ENCODE results near the gene DDB1. TPM values are rescaled to one million over a fixed set of nuclear protein-coding genes. Genes with fewer than 3 reads are reported as not detected.

Gene DDB1
- total RNA-seq, 1 donor from 2014 or later = 228 TPM

- FAIRE-seq = no peak
These were observed 25.7 kb upstream of the DDB1 start for GRCh38 chr11:61358566-61358965.

GRCh38 chr11:61357894-61358239 lies 25.0 kb upstream of the DDB1 start:
- H3K36me3 ChIP-seq (ENCODE audit: control insufficient read depth, insufficient read depth, low read length) = peaks cover 10% of the 10 kb centered on the region
- H3K27me3 ChIP-seq (ENCODE audit: control insufficient read depth, insufficient read depth, low read length) = no peaks in the 10 kb centered on the region
- no peak for TF ChIP-seq CTCF (IDR thresholded peaks at IDR 0.05; ENCODE audit: insufficient read depth, low read length, severe bottlenecking)
- DNase-seq (ENCODE audit: low read depth) (no peak), FAIRE-seq (no peak)
- no peak overlapping the region for H3K4me3 ChIP-seq (ENCODE audit: low read depth, low read length)

More at GRCh38 chr11:61358566-61358965, 25.7 kb upstream of the DDB1 start:
- Histone ChIP-seq H3K4me3 (ENCODE audit: low read depth, low read length) (no peak overlapping the region), H3K36me3 (ENCODE audit: control insufficient read depth, insufficient read depth, low read length) (peaks cover 8% of the 10 kb centered on the region), H3K27me3 (ENCODE audit: control insufficient read depth, insufficient read depth, low read length) (no peaks in the 10 kb centered on the region)
- no peak for DNase-seq (ENCODE audit: low read depth)
- no peak for TF ChIP-seq CTCF (IDR thresholded peaks at IDR 0.05; ENCODE audit: insufficient read depth, low read length, severe bottlenecking)

- TF ChIP-seq CTCF (IDR thresholded peaks at IDR 0.05; ENCODE audit: insufficient read depth, low read length, severe bottlenecking) = no peak
- H3K36me3 ChIP-seq (ENCODE audit: control insufficient read depth, insufficient read depth, low read length) = peaks cover 12% of the 10 kb centered on the region
- no peak overlapping the region for H3K4me3 ChIP-seq (ENCODE audit: low read depth, low read length)
- no peaks in the 10 kb centered on the region for H3K27me3 ChIP-seq (ENCODE audit: control insufficient read depth, insufficient read depth, low read length)
- FAIRE-seq (no peak), DNase-seq (ENCODE audit: low read depth) (no peak)
These were observed 24.5 kb upstream of the DDB1 start for GRCh38 chr11:61357233-61357893.

GRCh38 chr11:61356706-61357105 lies 23.8 kb upstream of the DDB1 start:
- FAIRE-seq = no peak
- no peak for DNase-seq (ENCODE audit: low read depth)
- Histone ChIP-seq H3K36me3 (ENCODE audit: control insufficient read depth, insufficient read depth, low read length) (peaks cover 15% of the 10 kb centered on the region), H3K4me3 (ENCODE audit: low read depth, low read length) (no peak overlapping the region), H3K27me3 (ENCODE audit: control insufficient read depth, insufficient read depth, low read length) (no peaks in the 10 kb centered on the region)
- no peak for TF ChIP-seq CTCF (IDR thresholded peaks at IDR 0.05; ENCODE audit: insufficient read depth, low read length, severe bottlenecking)

- H3K4me3 ChIP-seq (ENCODE audit: low read depth, low read length) = no peak overlapping the region
- peaks cover 27% of the 10 kb centered on the region for H3K36me3 ChIP-seq (ENCODE audit: control insufficient read depth, insufficient read depth, low read length)
- DNase-seq (ENCODE audit: low read depth) = no peak
- no peak for TF ChIP-seq CTCF (IDR thresholded peaks at IDR 0.05; ENCODE audit: insufficient read depth, low read length, severe bottlenecking)
- FAIRE-seq = no peak
- no peaks in the 10 kb centered on the region for H3K27me3 ChIP-seq (ENCODE audit: control insufficient read depth, insufficient read depth, low read length)
These were observed 21.3 kb upstream of the DDB1 start for GRCh38 chr11:61354208-61354607.
